WERI-Rb-1 (cell line): ENCODE results near the gene GREM2.

Experiments used
- DNase-seq: peaks from one replicate; pipeline ENCODE4 v3.0.0-alpha.2; 2020
- H3K27ac ChIP-seq: fragments of 250-450 bp; sonication (Bioruptor Pico); 2 replicates; pipeline ENCODE4 v1.5.1; 2020; ENCODE audit warnings: mild to moderate bottlenecking, moderate library complexity
- H3K27me3 ChIP-seq: fragments of 250-450 bp; sonication (Bioruptor Pico); 2 replicates; pipeline ENCODE4 v1.5.1; 2021; ENCODE audit warnings: mild to moderate bottlenecking, low read depth, moderate library complexity; ENCODE audit not compliant: insufficient read depth, severe bottlenecking
- H3K36me3 ChIP-seq: fragments of 250-450 bp; sonication (Bioruptor Pico); 2 replicates; pipeline ENCODE4 v1.5.1; 2020; ENCODE audit warnings: mild to moderate bottlenecking, moderate library complexity
- H3K4me3 ChIP-seq: 2 replicates; pipeline ENCODE4 v1.5.1; 2011; ENCODE audit warnings: low read depth, mild to moderate bottlenecking, control low read depth, low read length
- H3K9me3 ChIP-seq: fragments of 250-450 bp; sonication (Bioruptor Pico); 2 replicates; pipeline ENCODE4 v1.5.1; 2021; ENCODE audit warnings: mild to moderate bottlenecking, moderate library complexity; ENCODE audit not compliant: severe bottlenecking
- CTCF ChIP-seq: IDR thresholded peaks from 2 replicates; pipeline ENCODE4 v1.5.1; 2011; ENCODE audit warnings: low read depth, mild to moderate bottlenecking, control low read depth, inconsistent platforms, low read length

Gene GREM2

GRCh38 chr1:240515505-240515904, 96.5 kb downstream of the GREM2 start:
- Histone ChIP-seq H3K27ac (no peak overlapping the region), H3K27me3 (no peaks in the 10 kb centered on the region), H3K36me3 (no peaks in the 10 kb centered on the region), H3K9me3 (no peaks in the 10 kb centered on the region), H3K4me3 (no peak overlapping the region)
- TF ChIP-seq CTCF = no peak
- no peak for DNase-seq

- no peak for DNase-seq
- no peaks in the 10 kb centered on the region for H3K27me3 ChIP-seq
- H3K36me3 ChIP-seq = no peaks in the 10 kb centered on the region
- no peaks in the 10 kb centered on the region for H3K9me3 ChIP-seq
- no peak overlapping the region for H3K27ac ChIP-seq
- TF ChIP-seq CTCF = no peak
- H3K4me3 ChIP-seq = no peak overlapping the region
Observed at GRCh38 chr1:240511789-240512188, 100.2 kb downstream of the GREM2 start.

- TF ChIP-seq CTCF = no peak
- no peaks in the 10 kb centered on the region for H3K9me3 ChIP-seq
- no peaks in the 10 kb centered on the region for H3K27me3 ChIP-seq
- no peaks in the 10 kb centered on the region for H3K36me3 ChIP-seq
- no peak overlapping the region for H3K27ac ChIP-seq
- no peak for DNase-seq
- no peak overlapping the region for H3K4me3 ChIP-seq
Observed at GRCh38 chr1:240508950-240509349, 103.0 kb downstream of the GREM2 start.

DNA sequence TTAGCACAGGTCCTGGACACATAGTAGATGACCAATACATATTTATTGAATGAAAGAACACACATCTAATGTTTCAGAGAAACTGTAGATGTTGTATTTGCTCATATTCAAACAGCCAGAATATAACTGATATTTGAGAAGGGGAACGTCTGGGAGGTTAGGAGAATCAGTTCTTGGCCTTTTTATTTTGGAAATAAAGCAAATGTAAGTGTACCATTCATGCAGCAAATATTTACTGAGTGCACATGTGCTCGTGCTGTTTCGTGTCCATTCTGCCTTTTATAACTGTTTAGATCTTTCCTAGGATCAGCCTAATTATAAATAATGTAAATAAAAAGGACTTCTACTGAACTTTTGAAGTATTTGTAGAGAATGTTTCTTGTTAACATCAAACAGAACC, 103.8 kb downstream of the GREM2 start:
- Histone ChIP-seq H3K4me3 (no peak overlapping the region), H3K9me3 (no peaks in the 10 kb centered on the region), H3K27ac (no peak overlapping the region), H3K36me3 (no peaks in the 10 kb centered on the region), H3K27me3 (no peaks in the 10 kb centered on the region)
- no peak for DNase-seq
- TF ChIP-seq CTCF = no peak

DNA sequence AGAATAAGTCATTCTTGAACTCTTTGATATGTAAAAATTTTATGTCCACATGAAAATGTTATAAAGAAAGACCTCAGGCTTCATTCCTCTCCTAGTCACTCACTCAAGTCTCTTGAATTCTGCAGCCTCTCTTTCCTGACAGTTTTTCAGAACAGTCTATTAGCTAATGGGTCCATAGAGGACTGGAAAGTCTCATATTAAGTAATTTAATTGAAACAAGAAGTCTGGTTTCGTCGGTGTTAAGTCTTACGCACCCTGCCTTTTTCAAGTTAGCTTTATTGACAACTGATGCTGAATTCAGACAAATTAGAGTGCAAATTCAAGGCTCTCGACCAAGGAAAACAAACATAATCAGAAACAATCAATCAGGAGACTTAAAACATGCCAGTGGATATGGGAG, 105.8 kb downstream of the GREM2 start:
- Histone ChIP-seq H3K9me3 (no peaks in the 10 kb centered on the region), H3K4me3 (no peak overlapping the region), H3K27ac (no peak overlapping the region), H3K36me3 (no peaks in the 10 kb centered on the region), H3K27me3 (no peaks in the 10 kb centered on the region)
- DNase-seq = no peak
- TF ChIP-seq CTCF = no peak

DNA sequence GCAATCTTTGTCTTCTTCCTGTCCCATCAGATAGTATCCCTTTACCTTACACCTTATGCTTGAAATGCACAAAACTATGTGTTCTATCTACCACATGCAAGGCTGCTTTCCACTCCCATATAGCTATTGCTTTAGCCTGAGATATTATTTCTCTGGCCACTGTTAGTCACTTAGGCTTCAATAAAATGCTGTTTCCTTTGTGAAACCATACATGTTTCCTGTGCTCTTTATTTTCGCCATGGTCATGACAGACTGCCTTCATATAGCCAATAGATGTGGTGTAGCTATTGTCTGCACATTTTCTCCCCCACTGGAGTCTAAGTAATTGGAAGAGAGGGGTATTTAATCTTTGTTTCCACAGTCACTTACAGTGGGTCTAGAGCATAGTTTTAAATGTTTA, 108.4 kb downstream of the GREM2 start:
- no peaks in the 10 kb centered on the region for H3K27me3 ChIP-seq
- DNase-seq = no peak
- no peak overlapping the region for H3K4me3 ChIP-seq
- H3K9me3 ChIP-seq = no peaks in the 10 kb centered on the region
- no peak overlapping the region for H3K27ac ChIP-seq
- H3K36me3 ChIP-seq = no peaks in the 10 kb centered on the region
- no peak for TF ChIP-seq CTCF
